HCT116 (cell line): Measurements from ENCODE around the gene ATP2A3. TPM values are rescaled to one million over a fixed set of nuclear protein-coding genes. Genes with fewer than 3 reads are reported as not detected.

ENCODE experiments used
- ATAC-seq: fragments of 200-7000 bp; cut with Tn5 transposase; 2 replicates; pipeline ENCODE4 v1.9.1; 2020; ENCODE audit warnings: mild to moderate bottlenecking, moderate library complexity
- BruUV-seq: library from RNA; stranded (reverse); fragments of 400-500 nt; replicated peaks from 2 replicates; lab custom pipeline; 2021; lab: Mats Ljungman, UMichigan
- CTCF ChIA-PET: fragments of 300-600 bp; sonication (Branson Sonifier 250); formaldehyde crosslinking; loops from one replicate; lab custom pipeline; 2021; ENCODE audit warnings: antibody characterized with exemption; lab: Charles Lee
- POLR2A ChIA-PET: fragments of 300-600, 350-600 bp; sonication (Branson Sonifier 250); formaldehyde crosslinking; loops from one replicate; lab custom pipeline; 2021; ENCODE audit warnings: antibody characterized with exemption; lab: Charles Lee
- RAD21 ChIA-PET, 2 experiments: fragments of 300-600 bp; sonication (Branson Sonifier 250); formaldehyde crosslinking; loops; one replicate each; lab custom pipeline; 2023; ENCODE audit warnings: low total read pairs in 2 of 2; ENCODE audit not compliant: uncharacterized antibody in 2 of 2, unreplicated experiment in 2 of 2, low non-redundant PET in 1 of 2; lab: Charles Lee
- DNase-seq: peaks from one replicate; pipeline ENCODE4 v3.0.0-alpha.2; 2010; ENCODE audit warnings: low read depth, low spot score
- H2AFZ ChIP-seq: fragments of 200-600 bp; shearing (Covaris generic), sonication (generic); 2 replicates; pipeline ENCODE4 v1.6.1; 2017; ENCODE audit warnings: low read depth, mixed run types, mixed read lengths, antibody characterized with exemption, low read length; ENCODE audit not compliant: poor library complexity, severe bottlenecking
- H3K27ac ChIP-seq: 2 replicates; pipeline ENCODE4 v1.5.1; 2012; ENCODE audit warnings: low read depth, low read length
- H3K27me3 ChIP-seq: fragments of 200-600 bp; sonication (generic); 2 replicates; pipeline ENCODE4 v1.6.1; 2016; ENCODE audit warnings: mixed run types, low read length, mixed read lengths; ENCODE audit not compliant: insufficient read depth
- H3K36me3 ChIP-seq, 2 experiments: fragments of 200-500 bp in 1 of 2; fragments of 200-600 bp in 1 of 2; sonication (Bioruptor generic) in 1 of 2; sonication (generic) in 1 of 2; 2 replicates each; pipeline versions ENCODE4 v1.5.1 to v1.6.1; 2014 to 2016; ENCODE audit warnings: low read length in 2 of 2, inconsistent platforms in 1 of 2, mixed read lengths in 1 of 2, mixed run types in 1 of 2; ENCODE audit not compliant: insufficient read depth in 2 of 2, control insufficient read depth in 1 of 2
- H3K4me1 ChIP-seq, 2 experiments: fragments of 200-600 bp in 1 of 2; sonication (generic) in 1 of 2; 2 replicates each; pipeline versions ENCODE4 v1.5.1 to v1.6.1; 2012 to 2017; ENCODE audit warnings: low read length in 2 of 2, inconsistent platforms in 1 of 2, mild to moderate bottlenecking in 1 of 2, mixed read lengths in 1 of 2, mixed run types in 1 of 2, moderate library complexity in 1 of 2; ENCODE audit not compliant: insufficient read depth in 2 of 2, control insufficient read depth in 1 of 2
- H3K4me2 ChIP-seq: fragments of 200-600 bp; sonication (generic); 2 replicates; pipeline ENCODE4 v1.6.1; 2017; ENCODE audit warnings: mixed run types, low read length, mixed read lengths
- H3K4me3 ChIP-seq, 2 experiments: fragments of 200-600 bp in 1 of 2; sonication (generic) in 1 of 2; replicated peaks in 1 of 2; 2 replicates each; pipeline ENCODE4 v1.5.1; 2011 to 2016; ENCODE audit warnings: low read length in 2 of 2, control low read depth in 1 of 2, low read depth in 1 of 2, mild to moderate bottlenecking in 1 of 2, mixed read lengths in 1 of 2, mixed run types in 1 of 2
- H3K79me2 ChIP-seq: fragments of 200-600 bp; sonication (generic); 2 replicates; pipeline ENCODE4 v1.6.1; 2017; ENCODE audit warnings: mild to moderate bottlenecking, mixed run types, low read length, moderate library complexity, mixed read lengths; ENCODE audit not compliant: insufficient read depth
- H3K9ac ChIP-seq: fragments of 200-600 bp; sonication (generic); 2 replicates; pipeline ENCODE4 v1.6.1; 2016; ENCODE audit warnings: low read length, mixed read lengths
- H3K9me2 ChIP-seq: fragments of 200-600 bp; sonication (generic), shearing (Covaris generic); 2 replicates; pipeline ENCODE4 v1.6.1; 2017; ENCODE audit warnings: mixed run types, mild to moderate bottlenecking, moderate library complexity; ENCODE audit not compliant: insufficient read depth
- H3K9me3 ChIP-seq, 2 experiments: fragments of 200-500 bp in 1 of 2; fragments of 200-600 bp in 1 of 2; sonication (Bioruptor generic) in 1 of 2; sonication (generic) in 1 of 2; 2 replicates each; pipeline ENCODE4 v1.6.1; 2014 to 2017; ENCODE audit warnings: low read length in 2 of 2, mixed read lengths in 2 of 2, inconsistent platforms in 1 of 2, low read depth in 1 of 2, mild to moderate bottlenecking in 1 of 2, mixed run types in 1 of 2, moderate library complexity in 1 of 2; ENCODE audit not compliant: control insufficient read depth in 1 of 2, insufficient read depth in 1 of 2
- H4K20me1 ChIP-seq: fragments of 200-600 bp; sonication (generic), shearing (Covaris generic); 2 replicates; pipeline ENCODE4 v1.6.1; 2017; ENCODE audit warnings: mixed run types, mild to moderate bottlenecking, moderate library complexity; ENCODE audit not compliant: insufficient read depth
- ATF3 ChIP-seq: IDR thresholded peaks from 2 replicates; pipeline ENCODE4 v1.6.1; 2012
- CBX3 ChIP-seq: IDR thresholded peaks from 2 replicates; pipeline ENCODE4 v1.6.1; 2012; ENCODE audit warnings: low read depth
- CEBPB ChIP-seq: IDR thresholded peaks from 2 replicates; pipeline ENCODE4 v1.6.1; 2012; ENCODE audit warnings: low read depth
- CTCF ChIP-seq, 3 experiments: fragments of 200-600 bp in 1 of 3; sonication (generic) in 1 of 3; IDR thresholded peaks in 2 of 3; conservative IDR thresholded peaks in 1 of 3; 2 replicates each; pipeline ENCODE4 v1.5.1; 2012 to 2017; ENCODE audit warnings: low read depth in 2 of 3, low read length in 2 of 3, antibody characterized with exemption in 1 of 3, borderline replicate concordance in 1 of 3, control low read depth in 1 of 3, mild to moderate bottlenecking in 1 of 3, mixed read lengths in 1 of 3, mixed run types in 1 of 3, moderate library complexity in 1 of 3; ENCODE audit not compliant: insufficient read depth in 1 of 3
- EZH2 ChIP-seq: fragments of 200-600 bp; sonication (generic); IDR thresholded peaks from 2 replicates; pipeline ENCODE4 v1.6.1; 2017; ENCODE audit warnings: antibody characterized with exemption, mixed run types
- EZH2phosphoT487 ChIP-seq: fragments of 200-600 bp; IDR thresholded peaks from 2 replicates; pipeline ENCODE4 v1.6.1; 2018; ENCODE audit warnings: antibody characterized with exemption, borderline replicate concordance
- JUND ChIP-seq: IDR thresholded peaks from 2 replicates; pipeline ENCODE4 v1.6.1; 2012
- POLR2A ChIP-seq: IDR thresholded peaks from 2 replicates; pipeline ENCODE4 v1.7.0; 2011; ENCODE audit warnings: borderline replicate concordance; ENCODE audit not compliant: insufficient read depth, insufficient read length; ENCODE audit errors: extremely low read depth
- YY1 ChIP-seq: IDR thresholded peaks from 2 replicates; pipeline ENCODE4 v1.6.1; 2011; ENCODE audit warnings: low read length, low read depth, moderate library complexity, mild to moderate bottlenecking; ENCODE audit not compliant: insufficient replicate concordance; ENCODE audit errors: extremely low read depth
- ZNF274 ChIP-seq: fragments of 200-500 bp; sonication (Bioruptor generic); IDR thresholded peaks from 2 replicates; pipeline ENCODE4 v1.6.1; 2014; ENCODE audit warnings: mild to moderate bottlenecking, low read depth, low read length, inconsistent platforms
- intact Hi-C: fragments of 100-400 bp; cut with micrococcal nuclease; formaldehyde crosslinking; loops from 2 replicates; pipeline ENCODE4 v1.10.0; 2022
- total RNA-seq: library from RNA; stranded (reverse); gene quantifications from one replicate; pipeline ENCODE4 v1.2.1, GENCODE V29; 2021; ENCODE audit not compliant: unreplicated experiment

Gene ATP2A3
- total RNA-seq, 1 experiment from 2014 or later, result 23.1 TPM

GRCh38 chr17:3926860-3927627 lies 37.2 kb downstream of the ATP2A3 start:
- intact Hi-C loops, result no loop called here
- H2AFZ ChIP-seq, result no peak overlapping the region
- no peak for ATAC-seq
- POLR2A ChIA-PET, result no interaction called here
- TF ChIP-seq JUND, result no peak
- no peak for TF ChIP-seq CTCF (IDR thresholded peaks at IDR 0.05 in 2 of 3, conservative IDR thresholded peaks at IDR 0.05 in 1 of 3; ENCODE audit: borderline replicate concordance in 1 of 3, insufficient read depth in 1 of 3, low read depth in 2 of 3, low read length in 2 of 3)
- TF ChIP-seq CEBPB, result no peak
- no peak for TF ChIP-seq CBX3
- TF ChIP-seq, all 23 proteins: peak for 0
- ChIA-PET CTCF (no interaction called here), RAD21 (no interaction called here)
- no peaks in the 10 kb centered on the region for H3K9me3 ChIP-seq
- no peak overlapping the region for H3K4me2 ChIP-seq
- no peaks in the 10 kb centered on the region for H3K27me3 ChIP-seq
- DNase-seq, result no peak
- BruUV-seq, result no TSS peak
- H3K36me3 ChIP-seq, result no peaks in the 10 kb centered on the region
- H4K20me1 ChIP-seq, result no peaks in the 10 kb centered on the region
- no peaks in the 10 kb centered on the region for H3K4me1 ChIP-seq
- H3K9me2 ChIP-seq, result no peaks in the 10 kb centered on the region
- no peaks in the 10 kb centered on the region for H3K79me2 ChIP-seq
- H3K9ac ChIP-seq, result no peak overlapping the region
- H3K4me3 ChIP-seq, result no peak overlapping the region
- H3K27ac ChIP-seq, result no peak overlapping the region

GRCh38 chr17:3925684-3926485 lies 38.4 kb downstream of the ATP2A3 start:
- RAD21 ChIA-PET, result no interaction called here
- Histone ChIP-seq H3K4me2 (no peak overlapping the region), H3K9me3 (no peaks in the 10 kb centered on the region), H3K27me3 (no peaks in the 10 kb centered on the region), H3K4me1 (no peaks in the 10 kb centered on the region), H3K36me3 (no peaks in the 10 kb centered on the region), H4K20me1 (no peaks in the 10 kb centered on the region), H2AFZ (no peak overlapping the region), H3K9me2 (no peaks in the 10 kb centered on the region), H3K9ac (no peak overlapping the region), H3K79me2 (no peaks in the 10 kb centered on the region), H3K27ac (no peak overlapping the region), H3K4me3 (no peak overlapping the region)
- no peak for TF ChIP-seq CTCF (IDR thresholded peaks at IDR 0.05 in 2 of 3, conservative IDR thresholded peaks at IDR 0.05 in 1 of 3; ENCODE audit: borderline replicate concordance in 1 of 3, insufficient read depth in 1 of 3, low read depth in 2 of 3, low read length in 2 of 3)
- TF ChIP-seq CBX3, result no peak
- no peak for TF ChIP-seq JUND
- TF ChIP-seq EZH2phosphoT487, result no peak
- TF ChIP-seq ZNF274, result no peak
- no peak for TF ChIP-seq EZH2
- no peak for TF ChIP-seq YY1
- TF ChIP-seq ATF3, result no peak
- TF ChIP-seq POLR2A, result no peak
- DNase-seq (no peak), ATAC-seq (no peak)
- intact Hi-C loops, result no loop called here
- CTCF ChIA-PET, result interaction anchor here (1.4 kb wide), 1 partner anchor 12 kb away, joined by 3 read pairs; no protein-coding TSS in a partner anchor
- BruUV-seq, result no TSS peak
- POLR2A ChIA-PET, result no interaction called here
